ENCODE results near the gene PKP3.
"Not testable (repeated sequence)": the region's sequence is repeated elsewhere in the genome, so short reads cannot be mapped to it uniquely, and the experiment has no call there.

PKP3 gene, protein sequence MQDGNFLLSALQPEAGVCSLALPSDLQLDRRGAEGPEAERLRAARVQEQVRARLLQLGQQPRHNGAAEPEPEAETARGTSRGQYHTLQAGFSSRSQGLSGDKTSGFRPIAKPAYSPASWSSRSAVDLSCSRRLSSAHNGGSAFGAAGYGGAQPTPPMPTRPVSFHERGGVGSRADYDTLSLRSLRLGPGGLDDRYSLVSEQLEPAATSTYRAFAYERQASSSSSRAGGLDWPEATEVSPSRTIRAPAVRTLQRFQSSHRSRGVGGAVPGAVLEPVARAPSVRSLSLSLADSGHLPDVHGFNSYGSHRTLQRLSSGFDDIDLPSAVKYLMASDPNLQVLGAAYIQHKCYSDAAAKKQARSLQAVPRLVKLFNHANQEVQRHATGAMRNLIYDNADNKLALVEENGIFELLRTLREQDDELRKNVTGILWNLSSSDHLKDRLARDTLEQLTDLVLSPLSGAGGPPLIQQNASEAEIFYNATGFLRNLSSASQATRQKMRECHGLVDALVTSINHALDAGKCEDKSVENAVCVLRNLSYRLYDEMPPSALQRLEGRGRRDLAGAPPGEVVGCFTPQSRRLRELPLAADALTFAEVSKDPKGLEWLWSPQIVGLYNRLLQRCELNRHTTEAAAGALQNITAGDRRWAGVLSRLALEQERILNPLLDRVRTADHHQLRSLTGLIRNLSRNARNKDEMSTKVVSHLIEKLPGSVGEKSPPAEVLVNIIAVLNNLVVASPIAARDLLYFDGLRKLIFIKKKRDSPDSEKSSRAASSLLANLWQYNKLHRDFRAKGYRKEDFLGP

GRCh38 chr11:394034-394857, at the start of gene PKP3:
PKP3 (plus strand) TSS chr11:394209; CDS start chr11:394293, 84 bp downstream.
- DNase-seq, result no peak

DNA sequence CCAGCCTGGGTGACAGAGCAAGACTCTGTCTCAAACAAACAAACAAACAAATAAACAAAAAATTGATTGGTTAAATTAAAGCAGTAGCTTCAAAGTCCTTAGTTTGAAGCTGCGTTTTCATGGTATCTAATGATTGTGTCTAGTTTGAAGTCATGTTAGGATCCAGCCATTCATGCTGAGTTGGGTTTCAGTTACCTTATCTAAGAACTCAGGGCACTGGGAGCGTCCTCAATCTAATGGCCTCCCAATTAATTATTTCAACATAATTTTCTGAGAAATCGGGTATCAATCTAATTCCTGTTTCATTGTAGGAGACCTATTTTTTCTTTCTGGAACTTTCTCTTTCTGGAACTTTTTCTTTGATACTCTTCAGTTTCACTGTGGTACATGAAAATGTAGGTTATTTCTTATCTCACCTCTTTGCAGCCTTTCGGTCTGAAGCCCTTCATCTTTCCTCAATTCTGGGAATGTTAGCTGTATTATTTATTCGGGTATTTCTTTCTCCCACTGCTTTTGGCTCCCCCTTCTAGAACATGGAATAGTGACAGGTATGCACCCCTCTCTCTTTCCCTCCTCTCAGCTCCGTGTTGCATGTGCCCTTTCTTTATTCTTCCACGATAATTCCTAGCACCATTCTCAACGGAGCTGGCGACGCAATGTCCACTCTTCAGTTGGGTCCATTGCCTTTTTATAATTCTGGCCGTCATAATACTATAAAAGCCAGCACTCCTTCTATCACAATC, 49.0 kb upstream of the PKP3 start:
- DNase-seq, result no peak

- no peak for DNase-seq
Measured at GRCh38 chr11:346529-346928, 47.5 kb upstream of the PKP3 start.

DNA sequence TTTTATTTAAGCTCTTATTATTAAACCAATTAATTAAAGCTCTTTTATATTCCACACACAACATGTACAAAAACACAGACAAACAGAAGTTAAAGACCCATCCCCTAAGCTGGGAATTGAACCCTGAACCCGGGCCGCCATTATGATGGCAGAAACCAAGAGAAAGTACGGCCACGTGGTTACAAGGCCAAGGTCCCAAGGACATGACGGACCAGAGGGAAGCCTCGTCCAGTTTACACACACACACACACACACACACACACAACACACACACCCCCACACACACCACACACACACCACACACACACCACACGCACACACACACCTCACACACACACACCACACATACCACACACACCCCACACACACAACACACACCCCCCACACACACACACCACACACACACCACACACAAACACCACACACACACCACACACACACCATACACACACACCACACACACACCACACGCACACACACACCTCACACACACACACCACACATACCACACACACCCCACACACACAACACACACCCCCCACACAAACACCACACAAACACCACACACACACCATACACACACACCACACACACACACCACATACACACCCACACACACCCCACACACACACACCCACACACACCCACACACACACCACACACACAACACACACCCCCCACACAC, 44.6 kb upstream of the PKP3 start:
- DNase-seq, result not testable (repeated sequence)

- not testable (repeated sequence) for DNase-seq
Measured at GRCh38 chr11:350033-350722, 43.8 kb upstream of the PKP3 start.

DNA sequence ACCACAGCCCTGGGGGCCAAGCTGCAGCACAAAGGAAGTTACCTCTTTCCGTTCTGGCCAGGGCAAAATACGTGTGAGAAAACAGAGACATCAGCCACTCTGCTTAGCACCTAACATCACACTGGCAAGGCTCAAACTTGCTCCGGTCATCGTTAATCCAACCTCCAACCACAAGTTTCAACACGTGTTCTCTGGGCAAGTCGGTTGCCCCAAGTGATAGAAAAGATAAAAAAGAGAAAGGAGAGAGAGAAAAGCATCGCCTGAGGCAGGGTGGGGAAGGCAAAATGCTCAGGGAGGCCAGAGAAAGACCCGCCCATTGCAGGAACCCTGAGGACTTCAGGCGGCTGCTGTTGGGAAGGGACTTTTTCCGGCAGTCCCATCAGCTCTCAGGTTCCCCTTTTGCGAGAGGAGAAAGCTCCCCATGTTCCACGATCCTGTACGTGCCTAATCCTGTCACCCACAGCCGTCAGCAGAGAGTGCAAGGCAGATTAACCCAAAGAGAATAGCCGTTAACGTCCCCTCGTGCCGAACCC, 43.2 kb upstream of the PKP3 start:
- DNase-seq, result no peak

DNA sequence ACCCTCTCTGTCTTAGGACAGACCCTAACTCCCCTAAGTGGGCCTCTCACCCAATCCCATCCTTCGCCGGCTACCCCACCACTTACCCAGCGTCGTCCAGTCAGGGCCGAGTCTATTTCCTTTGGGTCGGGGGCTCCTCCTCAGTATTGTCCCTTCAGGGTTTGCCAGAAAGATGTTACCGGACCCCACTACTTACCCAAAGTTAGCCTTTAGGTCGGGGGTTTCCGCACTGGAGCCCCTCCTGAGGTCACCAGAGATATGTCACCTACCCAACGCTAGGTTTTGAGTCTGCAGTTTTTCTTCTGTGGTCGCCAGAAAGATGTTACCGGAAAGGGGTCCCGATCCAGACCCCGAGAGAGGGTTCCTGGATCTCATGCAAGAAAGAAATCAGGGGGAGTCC, 42.6 kb upstream of the PKP3 start:
- no peak for DNase-seq

- no peak for DNase-seq
Measured at GRCh38 chr11:352456-353031, 41.5 kb upstream of the PKP3 start.

DNA sequence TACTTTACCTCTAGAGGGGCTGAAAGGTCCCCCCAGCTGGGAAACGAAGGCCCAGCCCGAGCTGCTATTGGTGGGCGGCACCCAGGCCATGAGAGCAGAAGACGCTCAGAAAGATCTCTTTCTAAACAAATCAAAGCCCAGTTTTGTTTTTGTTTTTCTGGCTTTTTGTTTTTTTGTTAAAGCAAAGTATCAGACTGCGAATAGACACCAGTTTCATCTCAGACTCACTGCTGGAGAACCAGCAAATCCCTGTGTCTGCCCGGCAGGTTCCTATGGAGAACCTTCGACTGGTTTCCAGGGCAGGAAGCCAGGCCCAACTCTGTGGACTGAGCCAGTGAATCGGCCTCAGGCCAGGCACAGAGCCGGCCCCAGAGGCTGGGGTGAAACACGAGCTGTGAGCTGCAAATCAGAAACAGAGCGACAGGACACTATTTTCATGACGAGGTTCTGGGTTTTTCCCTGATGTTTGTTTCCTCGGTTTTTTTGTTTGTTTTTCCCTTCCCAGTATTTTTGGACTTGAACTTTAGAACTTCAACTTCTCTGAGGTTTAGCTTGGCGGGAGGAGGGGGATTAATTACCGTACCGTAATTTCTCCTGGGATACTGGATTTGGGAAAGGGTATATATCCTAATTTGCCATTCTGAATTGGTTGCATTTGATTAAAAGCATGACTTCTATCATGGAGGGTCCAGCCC, 40.7 kb upstream of the PKP3 start:
- no peak for DNase-seq

DNA sequence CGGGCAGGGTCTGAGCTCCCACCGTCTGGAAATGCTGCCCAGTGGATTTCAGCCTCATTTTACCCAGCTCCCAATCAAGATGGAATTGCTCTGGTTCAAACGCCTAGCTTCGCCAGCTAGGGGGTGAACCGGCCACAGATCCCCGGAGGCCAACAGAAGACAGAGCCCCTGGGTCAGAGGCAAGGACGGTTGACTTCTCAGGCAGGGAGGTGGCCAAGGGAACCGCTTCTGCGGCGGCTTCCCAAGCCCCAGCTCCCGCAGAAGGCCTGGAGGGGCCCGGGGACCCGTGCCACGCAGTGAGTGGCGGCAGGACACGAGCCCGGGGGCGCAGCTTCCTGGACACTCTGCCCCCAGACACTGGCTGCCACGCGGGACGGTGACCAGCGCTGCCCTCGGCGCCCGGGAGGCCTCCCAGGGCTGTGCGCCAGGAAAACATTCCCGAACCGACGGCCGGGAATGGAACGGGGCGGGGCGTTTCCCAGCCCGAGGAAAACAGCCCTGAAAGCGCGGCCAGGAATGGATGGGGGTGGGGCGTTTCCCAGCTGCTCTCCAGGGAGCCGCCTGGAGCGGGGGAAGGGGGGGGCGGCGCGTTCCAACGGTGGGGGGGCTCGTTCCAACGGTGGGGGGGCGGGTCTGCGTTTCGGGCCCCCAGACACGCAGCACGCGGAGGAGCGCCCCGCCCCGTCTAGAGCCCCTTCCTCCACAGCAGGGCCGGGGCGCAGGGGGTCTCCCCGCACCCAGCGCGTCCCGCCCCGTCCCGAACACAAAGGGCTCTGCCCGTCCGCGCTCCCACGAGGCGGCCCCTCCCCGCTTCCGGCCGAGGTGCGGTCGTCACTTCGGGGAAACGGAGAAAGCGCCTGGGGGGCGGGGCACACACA, 38.2 kb upstream of the PKP3 start:
- peak; percentile 76 to 87 (median 80) for DNase-seq

DNA sequence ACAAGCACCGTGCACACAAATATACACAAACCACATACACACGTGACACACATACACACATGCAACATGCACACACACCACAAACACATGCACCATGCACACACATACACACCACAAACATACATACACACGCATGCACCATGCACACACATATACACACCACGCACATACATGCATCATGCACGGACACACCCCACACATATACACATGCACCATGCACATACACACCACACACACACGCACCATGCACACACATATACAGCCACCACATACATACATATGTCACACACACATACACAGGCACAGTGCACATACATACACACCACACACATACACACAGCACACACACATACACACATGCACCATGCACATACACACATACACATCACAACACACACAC, 37.4 kb upstream of the PKP3 start:
- no peak for DNase-seq

DNA sequence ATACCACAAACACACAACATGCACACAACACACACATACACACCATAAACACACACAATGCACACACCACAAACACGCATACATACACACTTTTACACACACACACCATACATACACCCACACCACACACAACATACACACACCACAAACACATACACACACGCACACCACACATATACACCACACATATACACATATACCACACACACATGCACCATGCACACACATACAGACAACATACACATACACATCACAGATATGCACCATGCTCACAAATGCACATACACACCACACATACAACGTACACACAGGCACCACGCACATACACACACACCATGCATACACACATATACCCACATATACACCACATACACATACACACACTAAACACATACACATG, 36.4 kb upstream of the PKP3 start:
- DNase-seq, result no peak

- no peak for DNase-seq
Measured at GRCh38 chr11:358129-358800, 35.7 kb upstream of the PKP3 start.

- DNase-seq, result no peak
Measured at GRCh38 chr11:359181-359714, 34.8 kb upstream of the PKP3 start.

DNA sequence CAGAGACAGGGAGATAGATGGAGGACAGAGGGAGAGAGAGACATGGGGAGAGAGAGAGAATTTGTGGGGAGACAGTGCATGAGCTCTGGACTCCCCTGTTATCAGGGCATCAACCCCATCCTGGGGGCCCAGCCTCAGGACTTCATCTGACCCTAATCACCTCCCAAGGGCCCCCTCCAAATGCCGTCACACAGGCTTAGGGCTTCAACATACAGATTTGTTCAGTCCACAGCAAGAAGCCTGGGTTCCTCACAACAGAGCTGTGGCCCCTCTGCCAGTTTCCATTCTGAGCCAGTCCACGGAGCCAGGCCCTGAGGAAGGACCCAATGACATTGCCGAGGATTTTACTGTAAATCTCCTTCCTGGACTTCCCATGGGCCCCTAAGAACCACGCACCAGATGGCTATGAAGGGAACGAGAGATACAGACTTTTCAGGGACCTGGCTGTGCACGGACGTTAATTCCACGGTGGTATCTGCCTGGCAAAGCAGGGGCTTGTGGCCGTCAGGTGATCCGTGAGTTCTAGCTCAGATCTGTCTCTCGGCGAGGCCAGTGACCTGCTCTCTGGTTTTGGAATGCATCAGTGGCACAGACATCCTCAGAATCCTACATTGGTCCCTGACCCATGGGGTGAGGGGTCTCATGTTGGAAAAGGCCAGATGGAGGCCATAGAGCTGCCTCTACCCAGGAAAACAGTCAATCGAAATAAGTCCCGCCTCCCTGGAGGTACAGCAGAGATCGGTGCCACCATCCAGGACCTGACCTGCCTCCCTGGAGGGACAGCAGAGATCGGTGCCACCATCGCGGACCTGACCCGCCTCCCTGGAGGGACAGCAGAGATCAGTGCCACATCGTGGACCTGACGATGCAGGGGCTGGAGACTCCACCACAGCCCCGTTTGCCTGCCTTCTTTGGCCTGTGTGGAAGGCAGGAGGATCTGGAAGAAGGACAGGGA, 33.4 kb upstream of the PKP3 start:
- DNase-seq, result no peak

DNA sequence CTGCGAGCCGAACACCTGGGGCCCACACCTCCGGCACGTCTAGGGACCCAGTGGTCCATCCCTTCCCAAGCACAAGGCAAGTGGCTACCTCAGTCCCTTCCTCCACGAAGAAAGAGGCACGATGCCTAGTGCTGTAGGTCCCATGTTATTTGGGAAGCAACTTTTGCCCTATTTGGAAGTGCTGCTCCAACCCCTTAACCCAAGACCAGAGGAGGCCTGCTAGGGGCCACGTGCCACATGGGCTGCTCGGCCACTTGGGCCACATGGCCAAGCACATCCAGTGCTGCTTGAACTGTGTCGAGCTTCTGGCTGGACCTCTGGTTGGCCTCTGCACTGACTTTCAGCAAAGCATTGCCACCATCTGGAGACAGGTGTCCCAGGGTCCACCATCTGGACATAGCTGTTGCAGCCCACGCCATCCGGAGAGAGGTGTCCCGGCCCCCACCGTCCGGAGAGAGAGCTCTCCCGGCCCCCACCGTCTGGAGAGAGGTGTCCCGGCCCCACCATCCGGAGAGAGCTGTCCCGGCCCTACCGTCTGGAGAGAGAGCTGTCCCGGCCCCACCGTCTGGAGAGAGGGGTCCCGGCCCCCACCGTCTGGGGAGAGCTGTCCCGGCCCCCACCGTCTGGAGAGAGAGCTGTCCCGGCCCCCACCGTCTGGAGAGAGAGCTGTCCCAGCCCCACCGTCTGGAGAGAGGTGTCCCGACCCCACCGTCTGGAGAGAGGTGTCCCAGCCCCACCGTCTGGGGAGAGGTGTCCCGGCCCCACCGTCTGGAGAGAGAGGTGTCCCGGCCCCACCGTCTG, 31.2 kb upstream of the PKP3 start:
- DNase-seq, result no peak

All from activated CD4-positive, CD25-positive, alpha-beta regulatory T cell (primary cell).